GM21529 (cell line): ENCODE data around the gene CARM1.
"Not testable (repeated sequence)": the region's sequence is repeated elsewhere in the genome, so short reads cannot be mapped to it uniquely, and the experiment has no call there.

ENCODE experiments used
- ATAC-seq: cut with Tn5 transposase; IDR thresholded peaks from one replicate; pipeline ENCODE4 v1.9.1; 2021; ENCODE audit not compliant: unreplicated experiment

CARM1 gene

GRCh38 chr19:10927730-10928562, 56.6 kb downstream of the CARM1 start:
- peak; percentile 10 for ATAC-seq

DNA sequence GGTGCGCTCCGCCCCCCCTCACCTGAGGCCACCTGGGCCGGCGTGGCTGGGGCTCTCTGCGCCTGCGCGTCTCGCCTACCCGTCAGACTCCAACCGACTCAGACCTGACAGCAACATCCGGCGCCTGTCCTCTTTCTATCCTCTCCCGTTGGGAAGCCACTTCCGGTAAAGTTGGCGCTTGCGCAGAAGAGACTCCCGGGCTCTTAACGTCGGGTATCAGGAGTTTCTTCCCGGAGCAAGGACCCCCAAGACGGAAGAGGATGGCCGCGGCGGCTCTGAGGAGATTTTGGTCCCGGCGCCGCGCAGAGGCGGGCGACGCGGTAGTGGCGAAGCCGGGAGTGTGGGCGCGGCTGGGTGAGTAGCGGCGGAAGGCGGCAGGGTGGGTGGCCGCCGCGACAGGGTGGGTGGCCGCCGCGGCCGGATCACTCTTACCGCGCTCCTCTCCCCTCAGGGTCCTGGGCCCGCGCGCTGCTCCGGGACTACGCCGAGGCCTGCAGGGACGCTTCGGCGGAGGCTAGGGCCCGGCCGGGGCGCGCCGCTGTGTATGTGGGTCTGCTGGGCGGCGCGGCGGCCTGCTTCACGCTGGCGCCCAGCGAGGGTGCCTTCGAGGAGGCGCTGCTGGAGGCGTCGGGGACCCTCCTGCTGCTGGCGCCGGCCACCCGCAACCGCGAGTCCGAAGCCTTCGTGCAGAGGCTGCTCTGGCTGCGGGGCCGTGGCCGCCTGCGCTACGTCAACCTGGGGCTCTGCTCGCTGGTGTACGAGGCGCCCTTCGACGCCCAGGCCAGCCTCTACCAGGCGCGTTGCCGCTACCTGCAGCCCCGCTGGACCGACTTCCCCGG, 57.4 kb downstream of the CARM1 start, which contains the start of the genes TIMM29 and YIPF2:
Gene TIMM29, plus strand, starts transcription at position 249 of the 839 bp plus-strand sequence. Its CDS starts 12 bp downstream, at position 261.
Gene YIPF2, minus strand, starts transcription at position 77 of the 839 bp plus-strand sequence. CDS start 229 bp downstream, outside the sequence.
- ATAC-seq: peak; percentile 80

DNA sequence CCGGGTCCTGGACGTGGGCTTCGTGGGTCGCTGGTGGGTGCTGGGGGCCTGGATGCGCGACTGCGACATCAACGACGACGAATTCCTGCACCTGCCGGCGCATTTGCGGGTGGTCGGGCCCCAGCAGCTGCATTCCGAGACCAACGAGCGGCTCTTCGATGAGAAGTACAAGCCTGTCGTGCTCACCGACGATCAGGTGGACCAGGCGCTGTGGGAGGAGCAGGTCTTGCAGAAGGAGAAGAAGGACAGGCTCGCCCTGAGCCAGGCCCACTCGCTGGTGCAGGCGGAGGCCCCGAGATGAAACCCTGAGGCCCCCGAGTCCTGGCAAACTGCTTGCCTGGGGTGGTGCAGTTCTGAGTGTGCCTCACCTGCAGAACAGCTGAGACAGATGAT, 58.0 kb downstream of the CARM1 start:
- ATAC-seq: no peak

GRCh38 chr19:10935371-10936059, 64.2 kb downstream of the CARM1 start:
- ATAC-seq: no peak

- no peak for ATAC-seq
Observed at GRCh38 chr19:10936661-10937084, 65.3 kb downstream of the CARM1 start.

DNA sequence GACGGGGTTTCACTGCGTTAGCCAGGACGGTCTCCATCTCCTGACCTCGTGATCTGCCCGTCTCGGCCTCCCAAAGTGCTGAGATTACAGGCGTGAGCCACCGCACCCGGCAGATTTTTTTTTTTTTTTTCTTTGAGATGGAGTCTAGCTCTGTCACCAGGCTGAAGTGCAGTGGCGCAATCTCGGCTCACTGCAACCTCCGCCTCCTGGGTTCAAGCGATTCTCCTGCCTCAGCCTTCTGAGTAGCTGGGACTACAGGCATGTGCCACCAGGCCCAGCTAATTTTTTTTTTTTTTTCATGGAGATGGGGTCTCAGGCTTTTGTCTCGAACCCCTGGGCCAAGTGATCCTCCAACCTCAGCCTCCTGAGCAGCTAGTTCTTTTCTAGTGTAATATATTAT, 70.3 kb downstream of the CARM1 start:
- not testable (repeated sequence) for ATAC-seq

- ATAC-seq: not testable (repeated sequence)
Observed at GRCh38 chr19:10943412-10943811, 72.1 kb downstream of the CARM1 start.

DNA sequence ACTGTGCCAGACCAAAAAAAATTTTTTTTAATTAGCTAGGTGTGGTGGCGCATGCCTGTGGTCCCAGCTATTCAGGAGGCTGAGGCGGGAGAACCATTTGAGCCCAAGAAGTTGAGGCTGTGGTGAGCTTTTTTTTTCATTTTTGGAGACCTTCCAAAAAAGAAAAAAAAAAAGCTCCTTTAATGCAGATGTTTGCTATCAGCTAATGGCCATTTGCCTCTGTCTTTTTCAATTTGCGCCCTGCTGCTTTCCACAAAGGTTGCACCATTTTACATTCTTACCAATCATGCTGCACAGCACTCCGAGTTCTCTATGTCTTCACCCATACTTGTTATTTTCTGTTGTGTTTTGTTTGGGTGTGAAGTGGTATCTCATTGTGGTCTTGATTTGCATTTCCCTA, 73.9 kb downstream of the CARM1 start:
- ATAC-seq: no peak

DNA sequence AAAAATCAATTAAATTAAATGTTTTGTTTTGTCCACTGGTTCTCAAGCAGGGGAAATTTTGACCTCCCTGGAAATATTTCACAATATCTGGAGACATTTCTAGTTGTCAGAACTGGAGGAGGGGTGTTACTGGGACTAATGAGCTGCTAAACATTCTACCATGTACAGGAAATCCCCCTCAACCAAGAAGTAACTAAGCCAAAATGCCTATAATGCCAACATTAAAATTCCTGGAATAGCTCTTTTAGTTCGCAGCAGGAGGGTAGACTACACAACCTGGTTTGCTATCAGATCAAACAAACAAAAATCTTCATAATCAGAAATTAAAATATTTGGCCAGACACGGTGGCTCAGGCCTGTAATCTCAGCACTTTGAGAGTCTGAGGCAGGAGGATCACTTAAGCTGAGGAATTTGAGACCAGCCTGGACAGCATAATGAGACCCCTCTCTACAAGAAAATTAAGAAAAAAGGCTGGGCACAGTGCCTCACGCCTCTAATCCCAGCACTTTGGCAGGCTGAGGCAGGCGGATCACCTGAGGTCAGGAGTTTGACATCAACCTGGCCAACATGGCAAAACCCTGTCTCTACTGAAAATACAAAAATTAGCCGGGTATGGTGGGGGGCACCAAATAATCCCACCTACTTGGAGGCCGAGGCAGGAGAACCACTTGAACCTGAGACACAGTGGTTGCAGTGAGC, 75.8 kb downstream of the CARM1 start:
- no peak for ATAC-seq

DNA sequence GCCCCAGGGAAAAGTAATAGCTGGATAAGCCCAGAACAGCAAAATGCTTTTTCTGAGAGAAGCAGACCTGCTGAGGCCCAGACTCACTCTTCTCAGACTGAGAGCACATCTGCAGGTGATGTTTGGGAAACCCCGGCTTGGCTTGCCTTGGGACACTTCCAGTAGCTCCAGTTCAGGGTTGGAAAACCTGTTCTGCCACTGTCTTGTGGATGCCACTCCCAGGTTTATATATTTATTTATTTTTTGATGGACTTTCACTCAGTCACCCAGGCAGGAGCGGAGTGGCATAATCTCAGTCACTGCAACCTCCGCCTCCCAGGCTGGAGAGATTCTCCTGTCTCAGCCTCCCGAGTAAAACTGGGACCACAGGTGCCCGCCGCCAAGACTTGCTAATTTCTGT, 81.5 kb downstream of the CARM1 start:
- no peak for ATAC-seq

- ATAC-seq: not testable (repeated sequence)
Observed at GRCh38 chr19:10959277-10959968, 88.1 kb downstream of the CARM1 start.

DNA sequence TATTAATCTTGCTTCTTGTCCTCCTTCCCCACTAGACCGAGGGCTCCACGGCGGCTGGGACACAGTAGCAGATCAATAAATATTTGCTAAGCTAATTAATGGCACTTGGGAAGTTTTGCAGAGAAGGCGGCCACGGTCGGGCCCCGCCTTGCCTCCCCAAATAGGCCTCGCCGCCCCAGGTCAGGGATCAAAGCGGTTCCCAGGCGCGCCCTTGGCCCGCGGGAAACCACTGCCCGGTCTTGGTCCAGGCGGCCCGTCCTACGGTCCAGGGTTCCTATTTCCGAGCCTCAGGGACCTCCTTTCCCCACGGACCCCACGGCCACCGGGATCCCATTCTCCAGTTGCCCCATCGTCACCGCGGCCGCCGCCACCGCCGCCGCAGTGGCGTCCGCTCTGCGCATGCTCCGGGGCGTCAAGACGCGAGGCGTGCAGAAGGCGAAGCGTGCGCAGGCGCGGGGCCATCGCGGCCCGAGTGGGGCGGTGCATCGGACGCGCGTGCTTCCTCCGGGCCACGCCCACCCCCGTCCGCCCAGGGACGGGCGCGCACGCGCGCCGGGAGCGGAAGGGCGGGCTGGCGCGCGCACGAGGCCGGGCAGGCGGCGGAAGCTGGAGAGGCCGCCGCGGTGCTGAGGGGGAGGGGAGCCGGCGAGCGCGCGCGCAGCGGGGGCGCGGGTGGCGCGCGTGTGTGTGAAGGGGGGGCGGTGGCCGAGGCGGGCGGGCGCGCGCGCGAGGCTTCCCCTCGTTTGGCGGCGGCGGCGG, 89.1 kb downstream of the CARM1 start, which contains the start of gene SMARCA4:
Gene SMARCA4, plus strand, starts transcription at position 717 of the 759 bp plus-strand sequence. CDS start 23,122 bp downstream, outside the sequence.
- ATAC-seq: peak; percentile 58

- peak; percentile 27 for ATAC-seq
Observed at GRCh38 chr19:10961073-10961860, 89.9 kb downstream of the CARM1 start.

DNA sequence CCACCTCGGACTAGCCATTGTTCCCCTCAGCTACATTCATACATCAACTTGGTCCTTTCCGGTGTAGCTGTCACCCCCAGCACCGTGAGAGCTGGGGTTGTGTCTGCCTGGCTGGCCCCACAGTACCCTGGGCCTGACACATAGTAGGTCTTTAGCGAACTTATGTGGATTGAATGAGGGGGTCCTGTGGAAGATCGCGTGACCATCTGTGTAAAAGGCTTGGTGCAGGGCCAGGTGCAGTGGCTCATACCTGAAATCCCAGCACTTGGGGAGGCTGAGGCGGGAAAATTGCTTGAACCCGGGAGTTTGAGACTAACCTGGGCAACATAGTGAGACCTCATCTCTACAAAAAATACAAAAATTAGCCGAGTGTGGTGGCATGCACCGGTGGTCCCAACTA, 91.5 kb downstream of the CARM1 start:
- no peak for ATAC-seq

DNA sequence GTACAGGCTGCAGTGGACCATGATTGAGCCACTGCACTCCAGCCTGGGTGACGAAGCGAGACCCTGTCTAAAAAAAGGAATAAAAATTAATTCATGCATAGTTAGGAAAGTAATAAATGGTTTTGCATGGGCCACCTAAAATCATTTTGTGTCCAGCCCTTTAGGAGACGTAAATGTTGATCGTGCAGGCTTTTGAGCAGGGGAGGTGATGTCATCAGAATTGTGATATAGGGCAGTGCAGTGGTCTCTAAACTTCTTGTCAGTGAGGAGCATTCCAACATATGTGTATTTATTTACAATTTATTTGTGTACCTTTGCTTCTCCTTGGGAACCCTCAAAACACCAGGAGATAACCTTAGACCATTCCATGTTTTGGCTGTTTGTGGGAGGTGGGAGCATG, 92.5 kb downstream of the CARM1 start:
- no peak for ATAC-seq

DNA sequence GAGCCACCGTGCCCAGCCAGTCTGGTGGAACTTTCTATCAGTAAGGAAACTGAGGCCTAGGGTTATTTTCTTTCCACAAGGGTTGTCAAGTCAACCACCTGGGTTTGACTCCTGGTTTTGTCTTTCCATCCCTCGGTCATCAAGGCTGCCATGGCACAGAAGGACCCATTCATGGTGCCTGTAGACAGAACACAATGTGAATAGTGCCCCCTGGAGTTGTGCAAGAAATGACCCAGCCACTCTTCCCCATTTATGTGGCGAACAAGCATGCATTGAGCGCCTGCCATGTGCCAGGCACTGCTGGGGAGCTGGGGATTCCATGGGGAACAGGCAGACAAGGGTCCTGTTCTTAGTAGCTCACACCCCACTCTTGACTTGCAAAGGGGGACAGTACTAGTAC, 93.5 kb downstream of the CARM1 start:
- ATAC-seq: no peak

GRCh38 chr19:10965398-10965797, 94.0 kb downstream of the CARM1 start:
- no peak for ATAC-seq

GRCh38 chr19:10966809-10967208, 95.5 kb downstream of the CARM1 start:
- no peak for ATAC-seq
